HG03060 (cell line): ENCODE data around the gene ITGA3.
"Not testable (repeated sequence)": the region's sequence is repeated elsewhere in the genome, so short reads cannot be mapped to it uniquely, and the experiment has no call there.

ENCODE experiments used
- ATAC-seq: cut with Tn5 transposase; IDR thresholded peaks from one replicate; pipeline ENCODE4 v1.9.1; 2021; ENCODE audit warnings: low read depth, moderate number of reproducible peaks; ENCODE audit not compliant: unreplicated experiment

Gene ITGA3

GRCh38 chr17:50051082-50051576 lies 4.8 kb upstream of the ITGA3 start:
- ATAC-seq, result no peak

DNA sequence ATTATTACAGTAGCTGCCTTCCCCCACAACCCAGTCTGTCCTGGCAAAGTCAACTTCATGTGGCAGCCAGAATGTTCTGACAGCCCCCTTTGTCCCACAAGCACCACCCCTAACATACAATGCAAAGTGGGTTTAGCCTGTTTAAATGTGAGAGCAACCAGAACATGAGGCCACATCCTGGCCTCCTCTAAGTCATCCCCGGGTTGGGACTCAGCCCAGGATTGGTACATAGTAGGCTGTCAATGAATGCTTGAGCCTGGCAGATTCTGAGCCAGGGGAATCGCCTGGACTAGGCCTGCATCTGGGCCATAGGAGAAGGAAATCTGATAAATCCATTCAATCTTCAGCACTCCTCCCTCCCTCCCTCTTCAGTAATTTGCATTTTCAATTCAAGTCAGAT lies 4.3 kb upstream of the ITGA3 start:
- no peak for ATAC-seq

DNA sequence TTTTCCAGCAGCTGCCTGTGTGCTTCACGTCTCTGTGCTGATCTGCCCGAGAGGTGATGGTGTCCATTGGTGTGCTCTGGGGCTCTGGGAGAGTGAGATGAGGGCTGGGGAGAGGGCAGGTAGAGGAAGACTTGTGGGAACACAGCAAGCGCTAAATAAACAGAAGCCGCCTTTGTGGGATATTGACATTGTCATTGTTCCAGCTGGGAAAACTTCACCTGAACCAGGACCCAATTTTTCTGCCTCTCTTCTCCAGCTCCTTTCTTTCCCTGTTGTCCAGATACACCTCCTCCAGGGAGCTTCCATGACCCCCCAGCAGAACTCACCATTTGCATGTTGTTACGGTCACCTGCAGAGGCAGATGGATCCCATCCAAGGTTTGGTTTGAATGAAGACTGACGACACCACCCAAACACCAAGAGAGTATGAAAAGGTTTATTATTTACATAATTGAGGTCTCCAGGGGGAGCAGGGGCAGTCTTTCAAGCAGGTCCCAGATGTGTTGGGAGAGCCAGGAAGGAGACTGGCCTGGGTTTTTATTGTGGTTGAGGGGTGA lies 3.6 kb upstream of the ITGA3 start:
- ATAC-seq, result no peak

DNA sequence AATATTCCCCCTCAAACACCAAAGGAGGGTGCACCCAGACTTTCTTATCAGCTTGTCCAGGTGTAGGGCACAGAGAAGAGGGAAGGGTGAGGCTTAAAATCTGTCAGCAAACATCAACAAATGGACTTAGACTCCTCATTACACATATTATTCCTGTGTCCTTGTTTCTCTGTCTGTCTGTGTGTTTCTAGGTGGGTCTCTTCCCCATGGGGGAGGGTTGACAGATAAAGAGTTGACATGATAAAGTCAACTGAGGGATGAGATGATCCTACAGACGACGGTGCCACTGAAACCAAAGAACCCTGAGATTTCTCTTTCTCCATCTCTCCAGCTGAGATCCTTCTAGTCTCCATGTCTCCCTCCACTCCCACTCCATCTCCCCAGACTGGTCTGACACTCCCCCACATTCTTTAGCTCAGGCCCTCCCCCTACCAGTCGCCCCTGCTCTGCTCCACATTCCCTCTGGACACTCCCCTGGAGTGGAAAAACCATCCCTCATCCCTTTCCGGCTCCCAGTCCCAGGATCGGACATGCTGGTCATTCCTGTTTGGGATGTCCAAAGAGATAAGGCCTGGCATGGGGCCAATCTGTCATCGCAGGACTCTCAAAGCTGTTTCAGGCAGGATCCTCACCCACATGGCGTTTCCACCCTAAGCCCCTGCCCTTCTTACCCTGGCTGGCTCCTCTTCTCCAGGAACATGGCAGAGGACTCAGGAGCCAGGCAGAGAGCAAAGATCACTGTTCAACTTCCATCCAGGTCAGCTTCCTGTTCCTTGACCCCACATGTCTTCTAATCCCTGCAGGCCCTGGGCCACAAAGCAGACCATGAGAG lies 2.9 kb upstream of the ITGA3 start:
- no peak for ATAC-seq

DNA sequence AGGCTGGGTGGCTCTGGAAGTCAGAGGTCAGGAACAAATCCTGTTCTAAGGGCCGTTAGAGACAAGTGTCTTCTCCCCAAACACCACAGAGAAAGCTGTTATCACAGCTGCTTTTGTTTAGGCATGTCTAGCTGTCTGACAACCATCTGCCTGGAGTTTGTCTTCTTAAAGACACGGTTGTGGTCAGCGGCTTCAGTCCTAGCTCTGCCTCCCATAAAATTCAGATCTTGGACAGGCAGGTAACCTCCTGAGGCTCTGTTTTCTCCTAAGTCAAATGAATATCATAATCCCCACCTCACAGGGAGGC lies 2.3 kb upstream of the ITGA3 start:
- ATAC-seq, result no peak

GRCh38 chr17:50055055-50055425 lies 870 bp upstream of the ITGA3 start:
- no peak for ATAC-seq

GRCh38 chr17:50056217-50056960 lies 479 bp downstream of the ITGA3 start:
- no peak for ATAC-seq

- no peak for ATAC-seq
These were observed 1.0 kb downstream of the ITGA3 start for GRCh38 chr17:50056961-50057330.

GRCh38 chr17:50057521-50057991 lies 1.6 kb downstream of the ITGA3 start:
- ATAC-seq, result no peak

GRCh38 chr17:50058296-50058953 lies 2.5 kb downstream of the ITGA3 start:
- ATAC-seq, result no peak

GRCh38 chr17:50059256-50059655 lies 3.3 kb downstream of the ITGA3 start:
- no peak for ATAC-seq

DNA sequence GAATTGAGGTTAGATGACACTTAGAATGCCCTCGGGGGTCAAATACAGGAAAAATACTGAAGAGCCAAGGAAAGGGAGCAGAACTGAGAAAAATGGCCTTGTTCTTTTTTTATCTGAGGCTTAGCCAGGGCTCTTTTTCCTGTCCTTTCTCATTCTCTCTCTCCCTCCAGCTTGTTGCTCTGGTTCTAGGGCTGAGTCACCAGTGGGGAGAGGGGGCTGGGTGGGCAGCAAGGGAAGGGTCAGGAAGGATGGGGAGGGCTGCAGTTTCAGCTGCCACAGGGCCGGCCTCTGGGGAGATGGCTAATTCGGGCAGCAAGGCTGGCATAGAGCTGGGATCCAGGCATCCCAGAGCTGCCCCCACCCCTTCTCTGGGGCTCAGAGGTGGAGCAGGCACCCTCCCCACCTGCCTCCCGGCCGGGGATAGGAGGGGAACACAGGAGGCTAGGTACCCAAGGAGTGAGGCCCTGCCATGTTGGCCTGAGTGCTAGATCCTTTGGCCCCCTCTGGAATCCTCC lies 3.9 kb downstream of the ITGA3 start:
- no peak for ATAC-seq

GRCh38 chr17:50060951-50061712 lies 5.2 kb downstream of the ITGA3 start:
- ATAC-seq, result no peak

GRCh38 chr17:50061713-50062045 lies 5.8 kb downstream of the ITGA3 start:
- ATAC-seq, result not testable (repeated sequence)

DNA sequence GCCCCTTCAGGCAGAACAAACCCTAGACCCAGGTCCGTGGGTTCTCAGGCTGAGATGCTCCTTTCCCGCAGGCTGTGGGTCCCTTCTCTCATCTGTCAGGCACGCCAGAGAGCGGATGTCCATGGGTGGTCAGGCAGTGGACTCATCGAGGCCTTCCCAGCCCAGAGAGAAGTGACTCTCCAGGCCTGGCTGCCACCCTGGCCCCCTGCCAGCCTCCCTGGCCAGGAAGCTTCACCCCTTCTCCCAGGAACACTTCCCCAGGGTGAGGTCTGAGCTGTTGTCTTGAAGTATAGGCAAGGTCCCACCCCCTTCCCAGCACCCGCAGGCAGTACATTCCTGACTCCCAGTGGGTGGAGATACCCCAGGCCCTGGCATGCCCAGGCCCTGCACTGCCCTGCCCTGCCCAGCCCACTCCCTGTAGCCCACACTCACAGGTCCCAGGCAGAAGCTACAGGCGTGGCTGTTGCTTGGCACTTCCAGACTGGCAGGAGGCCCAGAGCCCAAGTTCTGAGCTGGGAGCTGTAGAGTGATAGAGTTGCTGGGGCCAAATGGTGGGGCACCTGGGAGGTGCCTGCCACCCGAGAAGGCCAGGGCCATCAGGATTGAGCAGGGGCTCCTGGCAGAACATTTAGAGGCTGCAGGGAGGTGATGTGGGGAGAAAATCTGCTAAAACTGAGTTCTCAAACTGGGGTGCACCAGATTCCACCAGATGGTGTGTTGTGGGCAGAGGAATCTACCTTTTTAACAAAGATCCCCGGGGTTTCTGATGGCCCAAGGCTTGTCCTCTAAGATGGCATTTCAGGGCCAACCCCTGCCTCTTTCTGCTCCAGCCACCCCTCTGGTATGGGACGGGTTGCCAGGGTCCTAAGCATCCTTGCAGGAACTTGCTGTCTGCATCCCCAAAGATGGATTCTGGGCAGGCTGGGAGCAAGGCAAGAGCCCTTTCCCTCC lies 6.7 kb downstream of the ITGA3 start:
- no peak for ATAC-seq

- no peak for ATAC-seq
These were observed 7.8 kb downstream of the ITGA3 start for GRCh38 chr17:50063561-50064252.

DNA sequence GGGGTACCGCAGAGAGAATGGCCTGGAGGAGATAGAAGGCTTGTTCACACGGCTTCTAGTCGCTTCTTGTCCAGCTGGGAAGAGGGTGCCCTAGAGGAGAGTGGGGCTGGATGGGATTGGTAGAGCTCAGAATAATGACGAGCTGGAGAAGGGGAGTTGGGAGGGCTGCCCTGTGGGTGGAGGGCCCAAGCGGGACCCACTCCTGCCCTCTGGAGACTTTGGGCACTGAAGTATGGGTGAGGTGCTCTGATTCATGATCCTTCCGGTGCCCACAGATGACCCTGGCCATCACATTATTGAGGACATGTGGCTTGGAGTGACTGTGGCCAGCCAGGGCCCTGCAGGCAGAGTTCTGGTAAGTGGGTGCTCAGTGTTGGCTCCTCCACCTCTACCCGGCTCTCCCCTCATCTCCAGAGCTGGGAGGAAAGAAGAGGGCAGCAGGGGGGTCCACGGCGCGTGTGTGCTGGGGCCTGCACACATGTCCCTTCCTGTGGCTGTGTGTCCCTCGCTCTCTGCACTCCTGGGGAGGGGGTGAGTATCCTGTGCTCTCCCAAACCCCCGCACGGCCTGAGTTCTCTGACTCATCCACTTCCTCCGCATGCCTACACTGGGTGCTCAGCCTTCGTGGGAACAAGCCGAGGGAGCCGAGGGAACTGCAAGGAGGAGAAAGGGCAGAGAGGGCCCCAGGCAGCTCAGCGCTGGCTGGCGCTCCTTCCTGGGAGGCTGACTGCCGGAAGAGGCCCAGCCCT lies 8.5 kb downstream of the ITGA3 start:
- no peak for ATAC-seq

DNA sequence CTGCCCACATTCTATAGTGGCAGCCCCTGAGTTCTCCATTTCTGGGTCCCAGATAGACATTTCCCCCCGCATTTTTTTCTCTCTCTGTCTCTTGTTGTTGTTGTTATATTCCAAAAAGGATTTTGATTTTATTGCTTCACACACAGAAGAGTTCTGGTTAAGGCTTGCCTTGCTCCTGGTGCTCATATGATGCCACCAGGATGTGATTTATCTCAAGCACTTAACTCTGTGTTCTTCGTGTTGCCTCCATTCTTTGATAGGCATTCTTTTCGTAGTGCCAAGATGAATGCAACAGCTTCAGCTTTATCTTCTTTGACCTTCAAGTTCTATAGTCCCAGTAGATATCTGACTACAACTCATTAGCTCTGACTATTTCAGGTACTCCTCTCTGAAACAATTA lies 9.1 kb downstream of the ITGA3 start:
- ATAC-seq, result no peak
